Measurements from ENCODE around the gene CHRNE. TPM values are rescaled to one million over a fixed set of nuclear protein-coding genes. Genes with fewer than 3 reads are reported as not detected.

The CHRNE gene
- total RNA-seq, 2 experiments from 2014 or later = 0.65 to 1.1 TPM

Other genes with a start within 250 kb of the CHRNE start
- 10 to 100 TPM; 73.8 to 74.7 TPM for gene PELP1, start 199.0 kb downstream of the CHRNE start, total RNA-seq
- 100 to 1,000 TPM; 325 to 330 TPM for gene ARRB2, start 192.5 kb downstream of the CHRNE start, total RNA-seq
- 10 to 100 TPM; 29.4 to 32.2 TPM for gene MED11, start 171.7 kb downstream of the CHRNE start, total RNA-seq
- gene ZMYND15, start 163.3 kb downstream of the CHRNE start, total RNA-seq = under 1 TPM in 1 of 2 experiments, not detected in 1; 0.17 TPM
- 1 to 10 TPM; 2.7 to 3.0 TPM for gene CXCL16, start 163.2 kb downstream of the CHRNE start, total RNA-seq
- gene TM4SF5, start 131.2 kb downstream of the CHRNE start, total RNA-seq = not detected
- not detected for gene VMO1, start 116.7 kb downstream of the CHRNE start, total RNA-seq
- not detected for gene GLTPD2, start 114.1 kb downstream of the CHRNE start, total RNA-seq
- 10 to 100 TPM; 81.4 to 83.1 TPM for gene PSMB6, start 106.9 kb downstream of the CHRNE start, total RNA-seq
- 10 to 100 TPM; 18.8 to 21.7 TPM for gene PLD2, start 95.9 kb downstream of the CHRNE start, total RNA-seq
- 100 to 1,000 TPM; 123 to 128 TPM for gene MINK1, start 69.8 kb downstream of the CHRNE start, total RNA-seq
- 1 to 10 TPM; 1.9 to 3.0 TPM for gene C17orf107, start 3.6 kb downstream of the CHRNE start, total RNA-seq
- gene GP1BA, start 29.2 kb upstream of the CHRNE start, total RNA-seq = not detected
- 10 to 100 TPM; 67.6 to 78.1 TPM for gene SLC25A11, start 36.9 kb upstream of the CHRNE start, total RNA-seq
- gene RNF167, start 37.2 kb upstream of the CHRNE start, total RNA-seq = 100 to 1,000 TPM; 202 TPM
- 1,000 to 10,000 TPM; 1,712 to 1,828 TPM for gene PFN1, start 45.4 kb upstream of the CHRNE start, total RNA-seq
- 10 to 100 TPM; 31.4 to 32.9 TPM for gene ENO3, start 48.0 kb upstream of the CHRNE start, total RNA-seq
- gene SPAG7, start 64.7 kb upstream of the CHRNE start, total RNA-seq = 10 to 100 TPM; 47.1 to 51.9 TPM
- 10 to 100 TPM; 62.0 to 67.7 TPM for gene CAMTA2, start 84.6 kb upstream of the CHRNE start, total RNA-seq
- gene INCA1, start 94.4 kb upstream of the CHRNE start, total RNA-seq = under 1 TPM; 0.42 to 0.54 TPM
- gene KIF1C, start 94.9 kb upstream of the CHRNE start, total RNA-seq = 10 to 100 TPM; 35.5 to 37.3 TPM
- gene SLC52A1, start 132.3 kb upstream of the CHRNE start, total RNA-seq = 1 to 10 TPM in 1 of 2 experiments, under 1 TPM in 1; 0.85 to 1.4 TPM
- gene ZFP3, start 175.4 kb upstream of the CHRNE start, total RNA-seq = 1 to 10 TPM; 7.3 to 8.3 TPM
- 10 to 100 TPM in 1 of 2 experiments, 1 to 10 TPM in 1; 9.4 to 12.9 TPM for gene ZNF232, start 208.8 kb upstream of the CHRNE start, total RNA-seq
- under 1 TPM; 0.06 to 0.11 TPM for gene USP6, start 212.9 kb upstream of the CHRNE start, total RNA-seq

Data from activated naive CD8-positive, alpha-beta T cell treated with anti-CD3 and anti-CD28 coated beads, Interleukin-2, amount 10 ng/mL, durations not matched to agents 7 days and 5 days (primary cell).